GM19239 (cell line): ENCODE results near the gene KRT6A.
"Not testable (repeated sequence)": the region's sequence is repeated elsewhere in the genome, so short reads cannot be mapped to it uniquely, and the experiment has no call there.

ENCODE experiments used
- DNase-seq: peaks from one replicate; pipeline ENCODE4 v3.0.0; 2011; ENCODE audit warnings: low spot score; ENCODE audit not compliant: insufficient read length
- FAIRE-seq: peaks from 2 replicates; lab custom pipeline; 2011; peaks lifted over from hg19 to GRCh38; lab: Jason Lieb, UNC

The KRT6A gene

GRCh38 chr12:52508211-52508610, 15.2 kb upstream of the KRT6A start:
- DNase-seq (no peak), FAIRE-seq (no peak)

GRCh38 chr12:52506858-52507715, 14.0 kb upstream of the KRT6A start:
- DNase-seq (no peak), FAIRE-seq (no peak)

- no peak for FAIRE-seq
- DNase-seq: no peak
These were observed 9.8 kb upstream of the KRT6A start for GRCh38 chr12:52502877-52503276.

GRCh38 chr12:52501490-52501889, 8.4 kb upstream of the KRT6A start:
- no peak for FAIRE-seq
- no peak for DNase-seq

GRCh38 chr12:52500574-52500973, 7.5 kb upstream of the KRT6A start:
- not testable (repeated sequence) for DNase-seq, FAIRE-seq

GRCh38 chr12:52499806-52500560, 6.9 kb upstream of the KRT6A start:
- DNase-seq: no peak
- no peak for FAIRE-seq

GRCh38 chr12:52498946-52499345, 5.9 kb upstream of the KRT6A start:
- DNase-seq: no peak
- no peak for FAIRE-seq

- no peak for DNase-seq
- FAIRE-seq: no peak
These were observed 4.9 kb upstream of the KRT6A start for GRCh38 chr12:52497975-52498374.

- DNase-seq (no peak), FAIRE-seq (no peak)
These were observed 3.6 kb upstream of the KRT6A start for GRCh38 chr12:52496590-52497071.

- FAIRE-seq: no peak
- no peak for DNase-seq
These were observed 3.0 kb upstream of the KRT6A start for GRCh38 chr12:52496054-52496453.

GRCh38 chr12:52495389-52495788, 2.3 kb upstream of the KRT6A start:
- FAIRE-seq: no peak

GRCh38 chr12:52494518-52494917, 1.5 kb upstream of the KRT6A start:
- FAIRE-seq: no peak
- no peak for DNase-seq

More at GRCh38 chr12:52495389-52495788, 2.3 kb upstream of the KRT6A start:
- DNase-seq: no peak

GRCh38 chr12:52494100-52494499, 1.0 kb upstream of the KRT6A start:
- DNase-seq: no peak
- no peak for FAIRE-seq

- not testable (repeated sequence) for FAIRE-seq, DNase-seq
These were observed 652 bp downstream of the KRT6A start for GRCh38 chr12:52492405-52492804.

- DNase-seq, FAIRE-seq: not testable (repeated sequence)
These were observed 1.6 kb downstream of the KRT6A start for GRCh38 chr12:52491495-52491894.

GRCh38 chr12:52488736-52489135, 4.3 kb downstream of the KRT6A start:
- DNase-seq (no peak), FAIRE-seq (no peak)

GRCh38 chr12:52487744-52488443, 5.2 kb downstream of the KRT6A start:
- DNase-seq, FAIRE-seq: not testable (repeated sequence)

GRCh38 chr12:52487211-52487610, 5.8 kb downstream of the KRT6A start:
- no peak for FAIRE-seq
- DNase-seq: no peak

- DNase-seq: no peak
- FAIRE-seq: no peak
These were observed 6.6 kb downstream of the KRT6A start for GRCh38 chr12:52486166-52487105.
